Keratinocyte (primary cell): ENCODE data around the gene PRDM10. TPM values are rescaled to one million over a fixed set of nuclear protein-coding genes. Genes with fewer than 3 reads are reported as not detected.

ENCODE experiments used
- DNase-seq: peaks from one replicate; pipeline ENCODE4 v3.0.0-alpha.2; 2011; ENCODE audit warnings: low read depth, missing footprints, low spot score
- FAIRE-seq: peaks from 2 replicates; lab custom pipeline; 2011; peaks lifted over from hg19 to GRCh38; lab: Jason Lieb, UNC
- H2AFZ ChIP-seq: 2 replicates; pipeline ENCODE4 v1.6.0; 2012; ENCODE audit warnings: low read length, control low read depth, inconsistent platforms; ENCODE audit not compliant: control insufficient read depth
- H3K27ac ChIP-seq: 2 replicates; pipeline ENCODE4 v1.5.1; 2011; ENCODE audit warnings: low read length; ENCODE audit not compliant: control insufficient read depth, insufficient read depth
- H3K27me3 ChIP-seq: 3 replicates; pipeline ENCODE4 v1.6.0; 2011; ENCODE audit warnings: low read length; ENCODE audit not compliant: control insufficient read depth, insufficient read depth; ENCODE audit errors: extremely low read depth
- H3K36me3 ChIP-seq, 2 experiments: 2 replicates in 1 of 2; 3 replicates in 1 of 2; pipeline ENCODE4 v1.5.1; 2011; ENCODE audit warnings: low read length in 2 of 2, mild to moderate bottlenecking in 1 of 2; ENCODE audit not compliant: control insufficient read depth in 2 of 2, insufficient read depth in 2 of 2; ENCODE audit errors: extremely low read depth in 1 of 2
- H3K4me1 ChIP-seq: 3 replicates; pipeline ENCODE4 v1.5.1; 2011; ENCODE audit warnings: low read length; ENCODE audit not compliant: control insufficient read depth, insufficient read depth; ENCODE audit errors: extremely low read depth
- H3K4me2 ChIP-seq: 3 replicates; pipeline ENCODE4 v1.6.0; 2011; ENCODE audit warnings: low read depth, low read length; ENCODE audit not compliant: control insufficient read depth, insufficient read depth; ENCODE audit errors: extremely low read depth
- H3K4me3 ChIP-seq, 3 experiments: fragments of 200-600 bp in 1 of 3; sonication (generic) in 1 of 3; 2 replicates in 2 of 3; 3 replicates in 1 of 3; pipeline ENCODE4 v1.5.1; 2011 to 2016; ENCODE audit warnings: low read length in 3 of 3, mild to moderate bottlenecking in 3 of 3, control low read depth in 2 of 3, inconsistent platforms in 1 of 3, low read depth in 1 of 3, mixed read lengths in 1 of 3, mixed run types in 1 of 3, moderate library complexity in 1 of 3; ENCODE audit not compliant: control insufficient read depth in 2 of 3, insufficient read depth in 2 of 3; ENCODE audit errors: extremely low read depth in 1 of 3
- H3K79me2 ChIP-seq: 2 replicates; pipeline ENCODE4 v1.6.0; 2012; ENCODE audit warnings: low read length; ENCODE audit not compliant: control insufficient read depth, insufficient read depth
- H3K9ac ChIP-seq: 3 replicates; pipeline ENCODE4 v1.6.0; 2011; ENCODE audit warnings: low read length; ENCODE audit not compliant: control insufficient read depth, insufficient read depth; ENCODE audit errors: extremely low read depth
- H3K9me1 ChIP-seq: 3 replicates; pipeline ENCODE4 v1.6.0; 2011; ENCODE audit warnings: low read length; ENCODE audit not compliant: control insufficient read depth, insufficient read depth; ENCODE audit errors: extremely low read depth
- H3K9me3 ChIP-seq: 2 replicates; pipeline ENCODE4 v1.5.1; 2012; ENCODE audit warnings: low read depth, low read length; ENCODE audit not compliant: control insufficient read depth
- H4K20me1 ChIP-seq: 3 replicates; pipeline ENCODE4 v1.6.0; 2011; ENCODE audit warnings: low read length; ENCODE audit not compliant: control insufficient read depth, insufficient read depth; ENCODE audit errors: extremely low read depth
- EZH2 ChIP-seq: IDR thresholded peaks from one replicate; pipeline ENCODE4 v1.6.1; 2012; ENCODE audit warnings: inconsistent platforms, mild to moderate bottlenecking, low read length, moderate library complexity
- dilution Hi-C: fragments of 300-500 bp; cut with MboI; formaldehyde crosslinking; loops from one replicate; pipeline ENCODE4 v1.7.0; 2020; ENCODE audit warnings: low sequenced_read_pairs; ENCODE audit not compliant: extremely low pct_ligation_motif_present
- polyA plus RNA-seq, 5 experiments: library from polyadenylated mRNA; depleted of rRNA in 3 of 5; stranded (reverse) in 3 of 5; stranded (forward) in 1 of 5; unstranded in 1 of 5; fragments of >200 nt; gene quantifications; 1 replicate in 1 of 5; 2 replicates in 3 of 5; 3 replicates in 1 of 5; pipeline versions ENCODE4 v1.2.1 to v1.2.3, GENCODE V29; 2011 to 2012; ENCODE audit warnings: missing spikeins in 2 of 5, low read depth in 1 of 5, low replicate concordance in 1 of 5
- TF ChIP-seq, protein P1 (sequence below), 3 experiments: IDR thresholded peaks in 1 of 3; conservative IDR thresholded peaks in 1 of 3; optimal IDR thresholded peaks in 1 of 3; 2 replicates in 2 of 3; 3 replicates in 1 of 3; pipeline versions ENCODE3 to v1.5.1; 2011; ENCODE audit warnings: low read length in 3 of 3, mild to moderate bottlenecking in 3 of 3, moderate library complexity in 2 of 3, control low read depth in 1 of 3, inconsistent platforms in 1 of 3; ENCODE audit not compliant: insufficient read depth in 2 of 3; ENCODE audit errors: extremely low read depth in 1 of 3

Gene PRDM10
- polyA plus RNA-seq, 1 donor (not counting 4 experiments of a cell fraction or from before 2014, with no cell fraction given), result 4.7 TPM

DNA sequence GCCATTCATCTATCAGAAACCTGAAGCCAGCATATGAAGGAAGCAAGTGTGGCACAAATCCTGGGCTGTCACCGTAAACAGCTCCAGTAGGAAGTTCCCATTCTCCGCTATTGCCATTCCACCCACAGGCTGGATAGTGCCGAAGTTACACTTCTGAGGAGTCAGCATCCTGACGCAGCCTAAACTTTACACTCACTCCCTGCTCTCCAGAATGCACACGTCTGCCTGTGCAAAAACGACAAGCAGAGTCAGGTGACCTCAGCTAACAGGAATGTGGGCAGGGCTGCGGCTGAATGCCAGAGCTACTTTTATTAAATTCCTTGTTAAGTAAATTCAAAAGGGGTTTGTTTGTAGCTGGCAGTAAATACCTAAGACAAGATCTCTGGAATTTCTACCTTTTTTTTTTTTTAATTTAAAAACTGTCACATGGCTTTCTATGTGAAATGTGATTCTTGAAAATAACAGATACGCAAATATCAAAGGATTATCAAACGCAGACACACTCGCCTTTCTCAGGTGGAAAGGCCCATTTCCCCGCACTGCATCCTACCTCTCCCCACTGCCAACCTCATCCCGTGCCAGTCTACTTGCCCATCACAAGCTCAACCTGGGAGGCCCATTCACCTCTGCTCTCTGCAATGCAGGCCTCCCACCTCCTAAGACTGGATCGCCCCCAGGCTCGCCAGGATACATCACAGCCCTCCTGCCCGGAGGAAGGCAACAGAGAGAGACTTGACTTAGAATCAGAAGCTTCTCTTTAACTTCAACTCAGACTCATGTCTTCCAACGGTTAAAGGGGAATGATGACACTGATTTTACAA, 140.7 kb downstream of the PRDM10 start:
- Histone ChIP-seq H3K4me3 (peak overlapping the region in 2 of 3 experiments; percentile 3 to 53), H3K9ac (peak overlapping the region; percentile 66), H3K27me3 (no peaks in the 10 kb centered on the region), H3K4me1 (peaks cover 19% of the 10 kb centered on the region), H3K9me3 (no peaks in the 10 kb centered on the region), H3K27ac (peak overlapping the region; percentile 73), H3K4me2 (peak overlapping the region; percentile 76), H3K36me3 (peaks cover 19 to 40% of the 10 kb centered on the region in 2 experiments), H3K9me1 (no peaks in the 10 kb centered on the region), H3K79me2 (no peaks in the 10 kb centered on the region), H4K20me1 (no peaks in the 10 kb centered on the region), H2AFZ (peak overlapping the region; percentile 2)
- TF ChIP-seq EZH2, result no peak
- TF ChIP-seq, protein P1, sequence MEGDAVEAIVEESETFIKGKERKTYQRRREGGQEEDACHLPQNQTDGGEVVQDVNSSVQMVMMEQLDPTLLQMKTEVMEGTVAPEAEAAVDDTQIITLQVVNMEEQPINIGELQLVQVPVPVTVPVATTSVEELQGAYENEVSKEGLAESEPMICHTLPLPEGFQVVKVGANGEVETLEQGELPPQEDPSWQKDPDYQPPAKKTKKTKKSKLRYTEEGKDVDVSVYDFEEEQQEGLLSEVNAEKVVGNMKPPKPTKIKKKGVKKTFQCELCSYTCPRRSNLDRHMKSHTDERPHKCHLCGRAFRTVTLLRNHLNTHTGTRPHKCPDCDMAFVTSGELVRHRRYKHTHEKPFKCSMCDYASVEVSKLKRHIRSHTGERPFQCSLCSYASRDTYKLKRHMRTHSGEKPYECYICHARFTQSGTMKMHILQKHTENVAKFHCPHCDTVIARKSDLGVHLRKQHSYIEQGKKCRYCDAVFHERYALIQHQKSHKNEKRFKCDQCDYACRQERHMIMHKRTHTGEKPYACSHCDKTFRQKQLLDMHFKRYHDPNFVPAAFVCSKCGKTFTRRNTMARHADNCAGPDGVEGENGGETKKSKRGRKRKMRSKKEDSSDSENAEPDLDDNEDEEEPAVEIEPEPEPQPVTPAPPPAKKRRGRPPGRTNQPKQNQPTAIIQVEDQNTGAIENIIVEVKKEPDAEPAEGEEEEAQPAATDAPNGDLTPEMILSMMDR (optimal IDR thresholded peaks at IDR 0.05 in 1 of 3, IDR thresholded peaks at IDR 0.05 in 1 of 3, conservative IDR thresholded peaks at IDR 0.05 in 1 of 3; ENCODE audit: extremely low read depth in 1 of 3, insufficient read depth in 2 of 3, low read length in 3 of 3), result no peak
- FAIRE-seq, result peak; percentile 96
- DNase-seq, result peak; percentile 95
- dilution Hi-C loops, result no loop called here

DNA sequence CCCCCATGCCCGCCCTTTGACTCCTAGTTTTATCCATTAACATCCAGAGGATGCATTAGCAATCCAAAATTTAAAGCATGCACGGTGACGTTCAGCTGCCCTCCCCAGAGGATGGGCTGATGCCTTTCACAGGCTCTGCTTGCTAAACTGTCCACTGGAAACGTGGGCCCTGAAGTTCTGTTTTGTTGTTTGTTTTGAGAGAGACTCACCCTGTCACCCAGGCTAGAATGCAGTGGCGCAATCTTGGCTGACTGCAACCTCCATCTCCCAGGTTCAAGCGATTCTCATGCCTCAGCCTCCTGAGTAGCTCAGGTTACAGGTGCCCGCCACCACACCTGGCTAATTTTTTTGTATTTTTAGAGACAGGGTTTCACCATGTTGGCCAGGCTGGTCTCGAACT, 146.6 kb downstream of the PRDM10 start:
- no peaks in the 10 kb centered on the region for H4K20me1 ChIP-seq
- peaks cover 37% of the 10 kb centered on the region for H3K4me1 ChIP-seq
- H3K4me2 ChIP-seq, result no peak overlapping the region
- H3K36me3 ChIP-seq, result peaks cover 6 to 16% of the 10 kb centered on the region in 2 experiments
- no peaks in the 10 kb centered on the region for H3K9me3 ChIP-seq
- no peak overlapping the region for H3K27ac ChIP-seq
- no peak for FAIRE-seq
- no peak overlapping the region for H2AFZ ChIP-seq
- no peak for DNase-seq
- H3K79me2 ChIP-seq, result no peaks in the 10 kb centered on the region
- H3K9me1 ChIP-seq, result no peaks in the 10 kb centered on the region
- dilution Hi-C loops, result no loop called here
- no peaks in the 10 kb centered on the region for H3K27me3 ChIP-seq
- no peak overlapping the region for H3K4me3 ChIP-seq
- no peak overlapping the region for H3K9ac ChIP-seq
- TF ChIP-seq EZH2, result no peak
- TF ChIP-seq, protein P1 (optimal IDR thresholded peaks at IDR 0.05 in 1 of 3, IDR thresholded peaks at IDR 0.05 in 1 of 3, conservative IDR thresholded peaks at IDR 0.05 in 1 of 3; ENCODE audit: extremely low read depth in 1 of 3, insufficient read depth in 2 of 3, low read length in 3 of 3), result no peak
